ENCODE results near the gene FAM50B. TPM values are rescaled to one million over a fixed set of nuclear protein-coding genes. Genes with fewer than 3 reads are reported as not detected.

The FAM50B gene
- total and polyA plus RNA-seq, 2 experiments from 2014 or later: 1.1 to 1.6 TPM

- Histone ChIP-seq H2AFZ (no peak overlapping the region), H3K4me2 (no peak overlapping the region), H3K27me3 (no peaks in the 10 kb centered on the region), H3K4me3 (no peak overlapping the region), H3K9me3 (ENCODE audit: low read depth) (no peaks in the 10 kb centered on the region), H3K9me2 (replicated peaks; ENCODE audit: insufficient read depth) (no peaks in the 10 kb centered on the region), H3K79me2 (no peaks in the 10 kb centered on the region), H3K36me3 (replicated peaks; ENCODE audit: insufficient read depth, low read depth) (no peaks in the 10 kb centered on the region), H4K20me1 (ENCODE audit: insufficient read depth, poor library complexity, severe bottlenecking) (no peaks in the 10 kb centered on the region), H3K4me1 (ENCODE audit: insufficient read depth) (peaks cover 22% of the 10 kb centered on the region), H3K27ac (peak overlapping the region; percentile 46)
- peak; percentile 59 for DNase-seq (ENCODE audit: low spot score)
- no peak for TF ChIP-seq CTCF (IDR thresholded peaks at IDR 0.05; ENCODE audit: poor library complexity)
- no peak for TF ChIP-seq EZH2 (IDR thresholded peaks at IDR 0.05; ENCODE audit: borderline replicate concordance)
- no peak for TF ChIP-seq EZH2phosphoT487 (IDR thresholded peaks at IDR 0.05; ENCODE audit: low read depth, severe bottlenecking, unreplicated experiment)
- 76% methylated on average over 7 of the region's 7 CpGs for WGBS (ENCODE audit: low lambda C conversion rate, missing lambda C conversion rate)
Measured at GRCh38 chr6:3808759-3809514, 40.2 kb upstream of the FAM50B start.

DNA sequence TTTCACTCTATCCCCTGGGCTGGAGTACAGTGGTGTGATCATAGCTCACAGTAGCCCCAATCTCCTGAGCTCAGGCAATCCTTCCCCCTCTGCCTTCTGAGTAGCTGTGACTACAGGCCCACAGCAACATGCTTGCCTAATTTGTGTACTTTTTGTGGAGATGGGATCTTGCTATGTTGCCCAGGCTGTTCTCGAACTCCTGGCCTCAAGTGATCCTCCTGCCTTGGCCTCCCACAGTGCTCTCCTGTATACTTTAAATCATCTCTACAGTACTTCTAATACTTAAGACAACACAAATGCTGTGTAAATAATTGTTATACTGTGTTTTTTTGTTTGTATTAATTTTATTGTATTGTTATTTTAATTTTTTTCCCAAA is 39.7 kb upstream of the FAM50B start:
- Histone ChIP-seq H3K4me2 (no peak overlapping the region), H3K27me3 (no peaks in the 10 kb centered on the region), H3K36me3 (replicated peaks; ENCODE audit: insufficient read depth, low read depth) (no peaks in the 10 kb centered on the region), H3K9me3 (ENCODE audit: low read depth) (no peaks in the 10 kb centered on the region), H2AFZ (no peak overlapping the region), H3K9me2 (replicated peaks; ENCODE audit: insufficient read depth) (no peaks in the 10 kb centered on the region), H3K4me1 (ENCODE audit: insufficient read depth) (peaks cover 18% of the 10 kb centered on the region), H4K20me1 (ENCODE audit: insufficient read depth, poor library complexity, severe bottlenecking) (no peaks in the 10 kb centered on the region), H3K79me2 (no peaks in the 10 kb centered on the region), H3K4me3 (no peak overlapping the region), H3K27ac (no peak overlapping the region)
- no peak for DNase-seq (ENCODE audit: low spot score)
- no peak for TF ChIP-seq CTCF (IDR thresholded peaks at IDR 0.05; ENCODE audit: poor library complexity)
- TF ChIP-seq EZH2 (IDR thresholded peaks at IDR 0.05; ENCODE audit: borderline replicate concordance): no peak
- no peak for TF ChIP-seq EZH2phosphoT487 (IDR thresholded peaks at IDR 0.05; ENCODE audit: low read depth, severe bottlenecking, unreplicated experiment)
- WGBS (ENCODE audit: low lambda C conversion rate, missing lambda C conversion rate): 100% methylated on average over 1 of the region's 1 CpG

GRCh38 chr6:3809982-3810381 is 39.2 kb upstream of the FAM50B start:
- Histone ChIP-seq H2AFZ (no peak overlapping the region), H3K4me2 (no peak overlapping the region), H3K27ac (no peak overlapping the region), H3K4me3 (no peak overlapping the region), H3K36me3 (replicated peaks; ENCODE audit: insufficient read depth, low read depth) (no peaks in the 10 kb centered on the region), H3K79me2 (no peaks in the 10 kb centered on the region), H3K9me3 (ENCODE audit: low read depth) (no peaks in the 10 kb centered on the region), H3K9me2 (replicated peaks; ENCODE audit: insufficient read depth) (no peaks in the 10 kb centered on the region), H3K4me1 (ENCODE audit: insufficient read depth) (peaks cover 18% of the 10 kb centered on the region), H3K27me3 (no peaks in the 10 kb centered on the region), H4K20me1 (ENCODE audit: insufficient read depth, poor library complexity, severe bottlenecking) (no peaks in the 10 kb centered on the region)
- no peak for TF ChIP-seq CTCF (IDR thresholded peaks at IDR 0.05; ENCODE audit: poor library complexity)
- TF ChIP-seq EZH2phosphoT487 (IDR thresholded peaks at IDR 0.05; ENCODE audit: low read depth, severe bottlenecking, unreplicated experiment): no peak
- TF ChIP-seq EZH2 (IDR thresholded peaks at IDR 0.05; ENCODE audit: borderline replicate concordance): no peak
- 92% methylated on average over 9 of the region's 9 CpGs for WGBS (ENCODE audit: low lambda C conversion rate, missing lambda C conversion rate)
- DNase-seq (ENCODE audit: low spot score): no peak
